CD14-positive monocyte (primary cell): ENCODE data around the gene SDF2. TPM values are rescaled to one million over a fixed set of nuclear protein-coding genes. Genes with fewer than 3 reads are reported as not detected.

Source experiments
- DNase-seq, 3 donors: peaks; one replicate each; pipeline ENCODE4 v3.0.0-alpha.2; 2011 to 2022
- H2AFZ ChIP-seq: 2 replicates; pipeline ENCODE4 v1.6.0; 2012; ENCODE audit warnings: mild to moderate bottlenecking, low read depth, low read length, inconsistent platforms; ENCODE audit not compliant: insufficient read depth, poor library complexity, severe bottlenecking
- H3K27ac ChIP-seq, 2 donors: 1 replicate in 1 of 2; 2 replicates in 1 of 2; pipeline ENCODE4 v1.5.1; 2012 to 2013; ENCODE audit warnings: low read length in 2 of 2, control low read depth in 1 of 2, inconsistent platforms in 1 of 2, low read depth in 1 of 2, mild to moderate bottlenecking in 1 of 2
- H3K27me3 ChIP-seq, 2 donors: one replicate each; pipeline versions ENCODE4 v1.6.0 to v1.6.1; 2011 to 2013; ENCODE audit warnings: low read length in 2 of 2; ENCODE audit not compliant: control insufficient read depth in 2 of 2, insufficient read depth in 2 of 2
- H3K36me3 ChIP-seq, 2 donors: replicated peaks in 1 of 2; 1 replicate in 1 of 2; 2 replicates in 1 of 2; pipeline versions ENCODE4 v1.5.1 to v1.6.1; 2012 to 2013; ENCODE audit warnings: low read length in 2 of 2, control low read depth in 1 of 2, inconsistent platforms in 1 of 2, mild to moderate bottlenecking in 1 of 2; ENCODE audit not compliant: insufficient read depth in 2 of 2, control insufficient read depth in 1 of 2
- H3K4me1 ChIP-seq, 2 donors: 1 replicate in 1 of 2; 2 replicates in 1 of 2; pipeline versions ENCODE4 v1.5.1 to v1.6.1; 2012 to 2013; ENCODE audit warnings: low read length in 2 of 2, control low read depth in 1 of 2, inconsistent platforms in 1 of 2, mild to moderate bottlenecking in 1 of 2, moderate library complexity in 1 of 2; ENCODE audit not compliant: insufficient read depth in 2 of 2, control insufficient read depth in 1 of 2
- H3K4me2 ChIP-seq: replicated peaks from 2 replicates; pipeline ENCODE3; 2012; ENCODE audit warnings: low read length, moderate library complexity, mild to moderate bottlenecking; ENCODE audit not compliant: poor library complexity, severe bottlenecking; ENCODE audit errors: extremely low read depth
- H3K4me3 ChIP-seq, 3 experiments: fragments of 200-600 bp in 1 of 3; sonication (generic) in 1 of 3; replicated peaks in 1 of 3; 1 replicate in 2 of 3; 2 replicates in 1 of 3; pipeline ENCODE4 v1.5.1; 2011 to 2013; ENCODE audit warnings: low read length in 3 of 3, mild to moderate bottlenecking in 3 of 3, control low read depth in 2 of 3, low read depth in 2 of 3, inconsistent platforms in 1 of 3, moderate library complexity in 1 of 3
- H3K79me2 ChIP-seq: 2 replicates; pipeline ENCODE4 v1.6.0; 2012; ENCODE audit warnings: mild to moderate bottlenecking, control low read depth, inconsistent platforms, low read length, moderate library complexity; ENCODE audit not compliant: insufficient read depth
- H3K9ac ChIP-seq: 2 replicates; pipeline ENCODE4 v1.6.0; 2017; ENCODE audit warnings: low read length, mild to moderate bottlenecking; ENCODE audit not compliant: insufficient read depth, poor library complexity, severe bottlenecking
- H3K9me3 ChIP-seq, 2 donors: replicated peaks in 1 of 2; 1 replicate in 1 of 2; 2 replicates in 1 of 2; pipeline versions ENCODE4 v1.5.1 to v1.6.1; 2012 to 2013; ENCODE audit warnings: low read length in 2 of 2, control low read depth in 1 of 2; ENCODE audit not compliant: control insufficient read depth in 1 of 2, insufficient read depth in 1 of 2
- H4K20me1 ChIP-seq: 2 replicates; pipeline ENCODE4 v1.6.0; 2012; ENCODE audit warnings: mild to moderate bottlenecking, low read length, control low read depth, moderate library complexity; ENCODE audit not compliant: insufficient read depth
- H3K27ac Mint-ChIP-seq, 7 donors: one replicate each; pipeline ENCODE4 v1.8.0; 2020; ENCODE audit warnings: mild to moderate bottlenecking in 7 of 7, mixed read lengths in 7 of 7, moderate library complexity in 6 of 7, inconsistent platforms in 2 of 7
- H3K27me3 Mint-ChIP-seq, 3 donors: one replicate each; pipeline ENCODE4 v1.8.0; 2021 to 2022; ENCODE audit warnings: low read depth in 3 of 3, mild to moderate bottlenecking in 3 of 3, mixed read lengths in 3 of 3, moderate library complexity in 3 of 3, inconsistent platforms in 1 of 3
- H3K36me3 Mint-ChIP-seq, 2 donors: one replicate each; pipeline ENCODE4 v1.8.0; 2020; ENCODE audit warnings: mixed read lengths in 2 of 2, inconsistent platforms in 1 of 2, mild to moderate bottlenecking in 1 of 2
- H3K4me1 Mint-ChIP-seq: one replicate; pipeline ENCODE4 v1.8.0; 2020; ENCODE audit warnings: mild to moderate bottlenecking, mixed read lengths
- H3K4me3 Mint-ChIP-seq, 2 donors: one replicate each; pipeline ENCODE4 v1.8.0; 2020; ENCODE audit warnings: mild to moderate bottlenecking in 2 of 2, mixed read lengths in 2 of 2, moderate library complexity in 1 of 2
- H3K9me3 Mint-ChIP-seq, 7 donors: one replicate each; pipeline ENCODE4 v1.8.0; 2020 to 2022; ENCODE audit warnings: mixed read lengths in 7 of 7, mild to moderate bottlenecking in 6 of 7, moderate library complexity in 6 of 7, inconsistent platforms in 2 of 7
- CTCF ChIP-seq: fragments of 200-600 bp; IDR thresholded peaks from one replicate; pipeline ENCODE4 v1.8.0; 2022; ENCODE audit warnings: antibody characterized with exemption, mild to moderate bottlenecking
- WGBS: methylation state at CpG from one replicate; pipeline ENCODE4 v1.1.5; 2013; ENCODE audit warnings: missing lambda C conversion rate; ENCODE audit not compliant: insufficient coverage; 5-methylcytosine and 5-hydroxymethylcytosine counted together
- intact Hi-C, 2 donors: fragments of 100-400 bp; cut with micrococcal nuclease; formaldehyde crosslinking; loops; one replicate each; pipeline versions ENCODE4 v1.15.0 to v1.15.1; 2023
- polyA plus RNA-seq, 3 donors: library from polyadenylated mRNA; depleted of rRNA in 1 of 3; unstranded in 2 of 3; stranded (reverse) in 1 of 3; fragments of 300-500 nt in 2 of 3; fragments of >200 nt in 1 of 3; fragmentation: Illumina TruSeq in 2 of 3; gene quantifications; 1 replicate in 2 of 3; 2 replicates in 1 of 3; pipeline ENCODE4 v1.2.3, GENCODE V29; 2012 to 2021

Gene SDF2
- polyA plus RNA-seq, 3 donors: 52.9 to 103 (median 84.5) TPM

- no peak for DNase-seq
- Mint-ChIP-seq H3K4me3 (no peak overlapping the region), H3K9me3 (no peaks in the 10 kb centered on the region), H3K36me3 (peaks cover 38 to 42% of the 10 kb centered on the region in 2 donors), H3K27me3 (peaks cover 0 to 6% (median 1%) of the 10 kb centered on the region in 3 donors), H3K27ac (peak overlapping the region in 2 of 7 donors; percentile 20 to 60), H3K4me1 (peaks cover 10% of the 10 kb centered on the region)
- Histone ChIP-seq H3K79me2 (no peaks in the 10 kb centered on the region), H3K27ac (no peak overlapping the region), H3K4me3 (no peak overlapping the region), H3K9ac (no peak overlapping the region), H2AFZ (no peak overlapping the region), H3K4me1 (peaks cover 7 to 8% of the 10 kb centered on the region in 2 donors), H3K36me3 (peaks cover 28 to 41% of the 10 kb centered on the region in 2 donors), H3K9me3 (no peaks in the 10 kb centered on the region), H4K20me1 (peaks cover 7% of the 10 kb centered on the region), H3K27me3 (no peaks in the 10 kb centered on the region), H3K4me2 (no peak overlapping the region)
- no peak for TF ChIP-seq CTCF
- WGBS: no CpG with 5 or more reads among the region's 7 CpGs
- intact Hi-C loops: no loop called here
These were observed 45.0 kb upstream of the SDF2 start for GRCh38 chr17:28706471-28707338.

- Histone ChIP-seq H4K20me1 (peaks cover 7% of the 10 kb centered on the region), H3K9me3 (no peaks in the 10 kb centered on the region), H3K4me3 (no peak overlapping the region), H3K36me3 (peaks cover 37 to 49% of the 10 kb centered on the region in 2 donors), H3K4me1 (peaks cover 4% of the 10 kb centered on the region in 2 donors), H3K27me3 (no peaks in the 10 kb centered on the region), H3K27ac (no peak overlapping the region), H3K4me2 (no peak overlapping the region), H3K9ac (no peak overlapping the region), H3K79me2 (no peaks in the 10 kb centered on the region), H2AFZ (no peak overlapping the region)
- H3K4me3 Mint-ChIP-seq: no peak overlapping the region
- DNase-seq: no peak
- intact Hi-C loops: no loop called here
- H3K4me1 Mint-ChIP-seq: peaks cover 8% of the 10 kb centered on the region
- H3K9me3 Mint-ChIP-seq: no peaks in the 10 kb centered on the region
- peaks cover 47 to 51% of the 10 kb centered on the region in 2 donors for H3K36me3 Mint-ChIP-seq
- TF ChIP-seq CTCF: no peak
- peaks cover 0 to 6% (median 2%) of the 10 kb centered on the region in 3 donors for H3K27me3 Mint-ChIP-seq
- peak overlapping the region in 4 of 7 donors; percentile 19 to 59 (median 39) for H3K27ac Mint-ChIP-seq
- 100% methylated on average over 1 of the region's 10 CpGs for WGBS
These were observed 44.1 kb upstream of the SDF2 start for GRCh38 chr17:28705728-28706334.
